Stomach (tissue), 4 donors: ENCODE data around the gene RGS17.
"Not testable (repeated sequence)": the region's sequence is repeated elsewhere in the genome, so short reads cannot be mapped to it uniquely, and the experiment has no call there.

Experiments used
- CTCF ChIP-seq, 7 experiments: fragments of 450-650 bp in 4 of 7; fragments of 200-600 bp in 3 of 7; sonication (generic) in 3 of 7; IDR thresholded peaks; one replicate each; pipeline ENCODE4 v1.5.1; 2016 to 2019; ENCODE audit warnings: antibody characterized with exemption in 7 of 7, control low read depth in 2 of 7, mild to moderate bottlenecking in 1 of 7
- EP300 ChIP-seq: sonication (generic); formaldehyde crosslinking; IDR thresholded peaks from one replicate; pipeline ENCODE4 v1.6.1; 2017; ENCODE audit warnings: antibody characterized with exemption
- POLR2A ChIP-seq, 4 donors: fragments of 450-650 bp; IDR thresholded peaks; one replicate each; pipeline ENCODE4 v1.6.1; 2016; ENCODE audit warnings: antibody characterized with exemption in 4 of 4, control low read depth in 2 of 4, mild to moderate bottlenecking in 1 of 4, moderate library complexity in 1 of 4
- POLR2AphosphoS5 ChIP-seq, 3 donors: sonication (generic); formaldehyde crosslinking; IDR thresholded peaks; one replicate each; pipeline ENCODE4 v1.6.1; 2016; ENCODE audit warnings: antibody characterized with exemption in 3 of 3

DNA sequence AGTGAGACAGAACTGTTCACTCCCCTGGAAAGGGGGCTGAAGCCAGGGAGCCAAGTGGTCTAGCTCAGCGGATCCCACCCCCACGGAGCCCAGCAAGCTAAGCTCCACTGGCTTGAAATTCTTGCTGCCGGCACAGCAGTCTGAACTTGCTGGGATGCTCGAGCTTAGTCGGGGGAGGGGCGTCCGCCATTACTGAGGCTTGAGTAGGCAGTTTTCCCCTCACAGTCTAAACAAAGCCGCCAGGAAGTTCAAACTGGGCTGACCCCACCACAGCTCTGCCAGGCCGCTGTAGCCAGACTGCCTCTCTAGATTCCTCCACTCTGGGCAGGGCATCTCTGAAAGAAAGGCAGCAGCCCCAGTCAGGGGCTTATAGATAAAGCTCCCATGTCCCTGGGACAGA is 20.0 kb downstream of the RGS17 start:
- TF ChIP-seq POLR2A (IDR thresholded peaks at IDR 0.05); CTCF (IDR thresholded peaks at IDR 0.05); EP300; POLR2AphosphoS5 (IDR thresholded peaks at IDR 0.05): not testable (repeated sequence)
